T47D (cell line): ENCODE results near the gene SREK1IP1.
"Not testable (repeated sequence)": the region's sequence is repeated elsewhere in the genome, so short reads cannot be mapped to it uniquely, and the experiment has no call there.

ENCODE experiments used
- DNase-seq, 2 experiments: peaks; one replicate each; pipeline versions ENCODE4 v3.0.0 to v3.0.0-alpha.2; 2011 to 2012; ENCODE audit warnings: low read depth in 1 of 2, low spot score in 1 of 2
- JUND ChIP-seq: IDR thresholded peaks from 2 replicates; pipeline ENCODE4 v1.6.1; 2012; ENCODE audit warnings: low read depth
- in situ Hi-C: cut with HindIII; loops from 2 replicates; pipeline ENCODE4 v1.10.0; 2016; ENCODE audit warnings: low sequenced_read_pairs, low pct_unique_long_range_greater_than_20kb

SREK1IP1 gene

GRCh38 chr5:64746446-64746845 lies 22.0 kb downstream of the SREK1IP1 start:
- TF ChIP-seq JUND: no peak
- in situ Hi-C loops: no loop called here
- no peak for DNase-seq

DNA sequence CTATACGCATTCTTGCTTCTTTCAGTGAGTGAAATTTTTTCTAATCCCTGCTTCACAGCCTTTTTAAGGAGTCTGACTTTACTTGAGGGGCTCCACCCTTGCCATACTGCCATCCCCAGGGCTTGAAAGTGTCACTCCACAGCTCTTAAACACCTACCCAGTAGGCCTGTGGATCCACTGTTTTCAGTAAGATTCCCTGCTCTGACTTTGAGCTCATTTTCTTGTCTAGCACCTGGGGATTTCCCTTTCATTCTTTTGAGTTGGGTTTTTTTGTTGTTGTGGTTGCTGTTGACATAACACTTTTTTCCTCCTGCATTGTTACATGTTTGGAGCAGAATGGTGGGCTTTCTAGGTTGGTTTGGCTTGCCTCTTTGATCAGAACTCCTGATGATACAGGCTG lies 23.6 kb downstream of the SREK1IP1 start:
- in situ Hi-C loops: no loop called here
- no peak for TF ChIP-seq JUND
- DNase-seq: no peak

GRCh38 chr5:64742821-64743220 lies 25.7 kb downstream of the SREK1IP1 start:
- DNase-seq: no peak
- no peak for TF ChIP-seq JUND
- in situ Hi-C loops: no loop called here

DNA sequence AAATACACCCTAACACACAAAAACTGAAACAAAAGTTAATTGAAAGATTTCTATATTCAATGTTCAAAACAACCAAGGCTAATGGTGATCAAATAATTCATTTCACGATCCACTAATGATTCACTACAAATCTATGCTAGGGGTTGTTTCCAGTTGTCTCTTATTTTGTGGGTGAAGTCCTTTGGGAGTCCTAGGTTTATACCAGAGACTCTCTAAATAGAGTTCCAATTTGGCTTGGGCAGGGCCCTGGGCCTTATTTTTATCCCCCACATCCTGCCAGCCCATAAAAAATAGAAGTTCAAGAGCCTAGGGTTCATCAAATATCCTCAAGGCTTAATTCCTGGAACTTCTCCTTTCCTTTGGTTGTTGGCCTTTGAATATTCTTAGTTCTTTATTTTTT lies 26.1 kb downstream of the SREK1IP1 start:
- no peak for DNase-seq
- TF ChIP-seq JUND: no peak
- in situ Hi-C loops: no loop called here

- in situ Hi-C loops: no loop called here
- no peak for DNase-seq
- TF ChIP-seq JUND: no peak
These were observed 41.3 kb downstream of the SREK1IP1 start for GRCh38 chr5:64727150-64727549.

DNA sequence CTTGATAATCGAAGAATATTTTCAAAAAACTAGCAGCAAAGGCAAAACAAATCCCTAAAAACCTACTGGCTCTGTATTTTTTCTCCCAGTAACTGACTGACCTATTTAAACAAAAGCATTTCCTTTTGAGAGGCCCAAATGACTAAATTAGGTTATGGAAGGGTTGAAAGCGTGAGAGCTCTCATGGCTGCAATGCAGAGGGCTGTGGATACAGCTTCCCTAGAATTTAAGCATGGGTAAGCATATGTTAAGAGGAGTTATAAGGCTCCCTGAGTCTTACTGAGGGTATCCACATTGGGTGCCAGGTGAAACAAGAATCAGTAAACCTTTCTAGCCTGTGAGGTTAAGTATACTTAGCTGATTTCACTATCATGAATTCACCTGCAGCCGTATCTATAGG lies 45.9 kb downstream of the SREK1IP1 start:
- TF ChIP-seq JUND: no peak
- in situ Hi-C loops: no loop called here

GRCh38 chr5:64714495-64714894 lies 54.0 kb downstream of the SREK1IP1 start:
- in situ Hi-C loops, DNase-seq: not testable (repeated sequence)

More for the DNA sequence above, 45.9 kb downstream of the SREK1IP1 start:
- no peak for DNase-seq

DNA sequence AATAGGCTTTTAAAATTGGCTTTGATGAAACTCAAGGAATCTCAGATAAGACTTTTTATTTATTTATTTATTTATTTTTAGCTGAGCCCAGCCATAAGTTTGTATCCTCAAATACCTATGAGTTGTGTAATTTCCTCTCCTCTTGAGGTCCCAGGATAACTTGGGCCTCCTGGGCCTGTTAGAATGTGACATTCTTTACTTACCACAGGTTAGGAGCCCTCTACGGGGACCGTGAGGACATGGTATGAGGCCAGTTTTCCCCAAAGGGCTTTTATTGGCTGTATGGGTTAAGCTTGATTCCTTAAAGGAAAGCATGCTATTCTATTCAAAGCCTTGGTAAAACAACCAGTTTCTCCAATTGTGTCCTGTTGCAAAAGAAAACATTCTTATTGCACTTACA lies 61.3 kb downstream of the SREK1IP1 start:
- in situ Hi-C loops: no loop called here
- TF ChIP-seq JUND: no peak
- no peak for DNase-seq

DNA sequence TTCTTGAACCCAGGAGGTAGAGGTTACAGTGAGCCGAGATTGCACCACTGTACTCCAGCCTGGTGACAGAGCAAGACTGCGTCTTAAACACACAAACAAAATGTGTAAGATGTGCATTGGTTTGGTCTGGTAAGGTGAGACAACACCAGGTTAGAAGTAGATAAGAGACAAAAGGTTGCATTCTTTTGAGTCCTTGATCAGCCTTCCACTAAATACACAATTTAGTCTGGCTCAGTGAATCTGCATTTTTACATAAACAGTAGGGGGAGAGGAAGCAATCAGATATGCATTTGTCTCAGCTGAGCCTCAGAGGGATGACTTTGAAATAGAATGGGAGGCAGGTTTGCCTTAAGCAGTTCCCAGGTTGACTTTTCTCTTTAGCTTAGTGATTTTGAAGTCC lies 62.4 kb downstream of the SREK1IP1 start:
- in situ Hi-C loops: not testable (repeated sequence)

DNA sequence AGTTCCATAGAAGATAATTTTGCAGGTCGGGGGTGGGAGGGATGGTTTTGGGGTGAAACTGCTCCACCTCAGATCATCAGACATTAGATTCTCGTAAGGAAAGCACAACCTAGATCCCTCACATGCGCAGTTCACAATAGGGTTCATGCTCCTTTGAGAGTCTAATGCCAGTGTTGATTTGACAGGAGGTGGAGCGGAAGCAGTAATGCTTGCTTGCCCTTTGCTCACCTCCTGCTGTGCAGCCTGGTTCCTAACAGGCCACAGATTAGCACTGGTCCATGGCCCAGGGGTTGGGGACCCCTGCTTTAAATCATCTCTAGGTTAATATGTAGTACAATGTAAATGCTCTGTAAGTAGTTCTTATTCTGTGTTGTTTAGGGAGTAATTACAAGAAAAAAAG lies 67.7 kb downstream of the SREK1IP1 start:
- DNase-seq: no peak
- in situ Hi-C loops: no loop called here
- no peak for TF ChIP-seq JUND

More for the DNA sequence above, 62.4 kb downstream of the SREK1IP1 start:
- not testable (repeated sequence) for DNase-seq

DNA sequence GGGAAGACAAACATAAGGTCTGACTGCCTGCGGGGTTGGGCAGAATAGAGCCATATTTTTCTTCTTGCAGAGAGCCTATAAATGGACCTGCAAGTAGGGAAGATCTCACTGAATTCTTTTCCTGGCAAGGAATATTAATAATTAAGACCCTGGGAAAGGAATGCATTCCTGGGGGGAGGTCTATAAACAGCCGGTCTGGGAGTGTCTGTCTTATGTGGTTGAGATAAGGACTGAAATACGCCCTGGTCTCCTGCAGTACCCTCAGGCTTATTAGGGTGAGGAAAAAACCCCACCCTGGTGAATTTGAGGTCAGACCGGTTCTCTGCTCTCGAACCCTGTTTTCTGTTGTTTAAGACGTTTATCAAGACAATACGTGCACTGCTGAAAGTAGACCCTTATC lies 72.1 kb downstream of the SREK1IP1 start:
- DNase-seq, in situ Hi-C loops: not testable (repeated sequence)

DNA sequence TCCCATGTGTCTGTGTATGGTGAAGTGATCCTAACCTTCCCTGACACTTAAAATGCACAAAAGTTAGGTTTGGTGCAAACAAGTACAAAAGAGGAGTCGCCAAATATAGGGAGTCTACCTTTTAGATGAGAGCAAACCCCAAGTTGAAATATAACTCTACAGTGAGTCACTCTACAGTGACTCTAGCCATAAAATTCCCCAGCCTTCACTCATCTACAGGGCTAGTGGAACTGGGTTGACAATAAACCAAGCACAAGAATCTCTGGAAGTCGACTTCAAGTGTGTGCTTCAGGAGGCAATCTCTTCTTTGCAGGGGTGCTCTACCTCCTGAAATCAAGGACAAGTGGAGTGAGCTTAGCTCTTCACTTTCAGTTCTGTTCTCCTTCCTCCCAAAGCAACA lies 74.9 kb downstream of the SREK1IP1 start:
- no peak for DNase-seq
- in situ Hi-C loops: no loop called here
- no peak for TF ChIP-seq JUND

DNA sequence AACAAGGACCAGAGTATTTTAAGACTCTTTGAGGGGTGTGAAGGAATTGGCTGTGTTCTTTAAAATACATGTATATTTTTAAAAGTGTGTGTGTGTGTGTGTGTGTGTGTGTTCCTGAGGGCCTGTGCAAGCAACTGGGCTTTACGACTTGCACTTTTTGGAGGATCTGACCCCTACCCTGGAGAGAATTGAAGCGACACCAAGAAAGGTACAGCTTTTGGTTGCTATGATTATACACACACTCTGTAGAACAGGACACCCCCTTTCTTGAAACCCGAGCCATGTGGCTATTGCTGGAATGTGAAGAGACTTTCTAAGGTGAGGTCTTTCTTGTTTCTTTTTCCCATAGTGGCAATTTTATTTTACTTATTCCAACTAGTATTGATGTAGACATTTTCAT lies 77.2 kb downstream of the SREK1IP1 start:
- DNase-seq: no peak
- no peak for TF ChIP-seq JUND
- in situ Hi-C loops: no loop called here

DNA sequence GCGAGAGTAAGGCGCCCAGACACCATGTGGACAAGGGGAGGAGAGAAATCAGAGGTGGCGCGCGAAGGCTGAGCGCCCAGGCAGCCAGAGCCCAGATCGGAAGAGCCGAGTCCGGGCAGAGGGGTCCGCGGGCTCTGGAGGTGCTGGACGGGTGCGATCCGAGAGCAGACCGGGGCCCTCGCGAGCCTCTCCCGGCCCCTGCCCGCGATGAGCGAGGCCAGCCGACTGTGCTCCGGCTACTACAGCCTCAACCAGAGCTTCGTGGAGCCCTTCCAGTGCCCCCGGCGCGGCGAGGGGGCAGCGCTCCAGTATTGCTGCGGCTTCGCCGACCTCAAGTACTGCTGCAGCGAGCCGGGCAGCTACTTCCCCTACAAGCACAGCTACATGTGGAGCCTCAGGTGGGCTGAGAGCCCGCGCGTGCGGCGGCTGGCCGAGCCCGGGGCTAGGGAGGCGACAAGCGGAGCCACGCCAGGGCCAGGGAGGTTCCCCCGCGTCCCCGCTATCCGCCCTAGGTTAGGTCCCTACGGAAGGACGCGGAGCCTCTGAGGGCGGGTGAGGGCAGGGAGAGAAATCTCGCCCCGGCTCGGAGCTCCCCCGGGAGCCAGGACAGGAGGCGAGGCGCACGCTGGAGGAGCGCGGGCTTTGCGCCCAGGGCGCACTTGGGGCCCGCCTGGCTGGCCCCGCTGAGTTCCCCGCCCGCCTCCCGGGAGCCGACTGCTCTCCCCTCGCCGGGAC lies 77.9 kb downstream of the SREK1IP1 start, which contains the start of gene SHISAL2B:
TSS of gene SHISAL2B (plus strand) at position 87 of the 735 bp plus-strand sequence. CDS start at position 208, 121 bp downstream.
- in situ Hi-C loops: no loop called here
- DNase-seq: no peak
- TF ChIP-seq JUND: no peak

- no peak for DNase-seq
- in situ Hi-C loops: no loop called here
These were observed 78.4 kb downstream of the SREK1IP1 start for GRCh38 chr5:64690104-64690416.

More at GRCh38 chr5:64690104-64690416, 78.4 kb downstream of the SREK1IP1 start:
- no peak for TF ChIP-seq JUND
